HepG2 (cell line): ENCODE results near the gene TSPAN3. TPM values are rescaled to one million over a fixed set of nuclear protein-coding genes. Genes with fewer than 3 reads are reported as not detected.

Experiments
- ATAC-seq: fragments of 200-7000 bp; cut with Tn5 transposase; 3 replicates; pipeline ENCODE4 v1.9.1; 2020; ENCODE audit warnings: mild to moderate bottlenecking, moderate library complexity
- BruUV-seq: library from RNA; stranded (reverse); fragments of 400-500 nt; replicated peaks from 2 replicates; lab custom pipeline; 2021; lab: Mats Ljungman, UMichigan
- CTCF ChIA-PET: fragments of 300-600 bp; formaldehyde crosslinking; extraction: SDS; loops from one replicate; lab custom pipeline; 2021; ENCODE audit warnings: low total read pairs, inconsistent platforms, low intra/inter-chr PET ratio; lab: Yijun Ruan, JAX
- POLR2A ChIA-PET: fragments of 350-600 bp; sonication (Branson Sonifier 250); formaldehyde crosslinking; loops from one replicate; lab custom pipeline; 2020; ENCODE audit warnings: antibody characterized with exemption, inconsistent platforms; lab: Yijun Ruan, JAX
- DNase-seq: peaks from one replicate; pipeline ENCODE4 v3.0.0-alpha.2; 2015; ENCODE audit warnings: low spot score
- FAIRE-seq: peaks from 3 replicates; lab custom pipeline; 2011; peaks lifted over from hg19 to GRCh38; lab: Jason Lieb, UNC
- H2AFZ ChIP-seq: one replicate; pipeline ENCODE4 v1.6.1; 2011; ENCODE audit warnings: low read length, inconsistent platforms
- H3K27ac ChIP-seq: fragments of 300-600 bp; 3 replicates; pipeline ENCODE4 v1.8.0; 2011; ENCODE audit warnings: mixed run types, mild to moderate bottlenecking, mixed read lengths, low read length, inconsistent platforms; ENCODE audit not compliant: insufficient read depth; ENCODE audit errors: extremely low read length
- H3K27me3 ChIP-seq, 2 experiments: fragments of 200-600 bp in 1 of 2; 2 replicates in 1 of 2; 3 replicates in 1 of 2; pipeline versions ENCODE4 v1.6.0 to v1.8.0; 2011; ENCODE audit warnings: low read length in 2 of 2, mild to moderate bottlenecking in 2 of 2, moderate library complexity in 2 of 2, inconsistent platforms in 1 of 2; ENCODE audit not compliant: insufficient read depth in 2 of 2, control insufficient read depth in 1 of 2
- H3K36me3 ChIP-seq, 2 experiments: fragments of 200-600 bp in 1 of 2; replicated peaks in 1 of 2; 2 replicates in 1 of 2; 3 replicates in 1 of 2; pipeline versions ENCODE4 v1.5.1 to v1.8.0; 2011; ENCODE audit warnings: low read length in 2 of 2, inconsistent platforms in 1 of 2; ENCODE audit not compliant: insufficient read depth in 2 of 2, control insufficient read depth in 1 of 2
- H3K4me1 ChIP-seq: 2 replicates; pipeline ENCODE4 v1.5.1; 2012; ENCODE audit warnings: low read length, inconsistent platforms; ENCODE audit not compliant: insufficient read depth
- H3K4me2 ChIP-seq: 2 replicates; pipeline ENCODE4 v1.6.0; 2011; ENCODE audit warnings: low read depth, low read length, inconsistent platforms
- H3K4me3 ChIP-seq, 3 experiments: fragments of 200-600 bp in 1 of 3; sonication (generic), shearing (Covaris generic) in 1 of 3; replicated peaks in 1 of 3; 2 replicates each; pipeline ENCODE4 v1.5.1; 2011 to 2016; ENCODE audit warnings: low read length in 3 of 3, inconsistent platforms in 2 of 3, low read depth in 2 of 3, mild to moderate bottlenecking in 2 of 3, control low read depth in 1 of 3, mixed read lengths in 1 of 3; ENCODE audit not compliant: insufficient read depth in 1 of 3
- H3K79me2 ChIP-seq: one replicate; pipeline ENCODE4 v1.6.1; 2011; ENCODE audit warnings: low read length, inconsistent platforms; ENCODE audit not compliant: insufficient read depth
- H3K9ac ChIP-seq: 2 replicates; pipeline ENCODE4 v1.6.0; 2011; ENCODE audit warnings: mild to moderate bottlenecking, low read depth, low read length, inconsistent platforms; ENCODE audit not compliant: insufficient read depth
- H3K9me3 ChIP-seq: 2 replicates; pipeline ENCODE4 v1.5.1; 2012; ENCODE audit warnings: mild to moderate bottlenecking, low read length
- H4K20me1 ChIP-seq: 2 replicates; pipeline ENCODE4 v1.6.0; 2011; ENCODE audit warnings: inconsistent platforms, mild to moderate bottlenecking, low read length, moderate library complexity; ENCODE audit not compliant: insufficient read depth
- CEBPG ChIP-seq: IDR thresholded peaks from 2 replicates; pipeline ENCODE4 v1.6.1; 2016
- IRX3 ChIP-seq: sonication (generic); formaldehyde crosslinking; IDR thresholded peaks from 2 replicates; pipeline ENCODE4 v1.8.1; 2023; ENCODE audit warnings: mild to moderate bottlenecking, low read depth, missing genetic modification reagents, borderline replicate concordance
- KAT7 ChIP-seq: IDR thresholded peaks from 2 replicates; pipeline ENCODE4 v1.6.1; 2018; ENCODE audit warnings: borderline replicate concordance, missing compliant biosample characterization
- NR2F6 ChIP-seq, 2 experiments: IDR thresholded peaks; 2 replicates each; pipeline ENCODE4 v1.6.1; 2016; ENCODE audit warnings: antibody characterized with exemption in 1 of 2, mild to moderate bottlenecking in 1 of 2
- PHF20 ChIP-seq: sonication (generic); formaldehyde crosslinking; IDR thresholded peaks from 2 replicates; pipeline ENCODE4 v1.5.0; 2020; ENCODE audit warnings: mild to moderate bottlenecking, missing genetic modification reagents
- TCF12 ChIP-seq, 2 experiments: fragments of 450-650 bp in 1 of 2; sonication (generic) in 1 of 2; formaldehyde crosslinking in 1 of 2; IDR thresholded peaks; 2 replicates each; pipeline versions ENCODE4 v1.6.1 to v1.8.0; 2017 to 2022; ENCODE audit warnings: antibody characterized with exemption in 1 of 2, mild to moderate bottlenecking in 1 of 2, missing genetic modification reagents in 1 of 2, moderate library complexity in 1 of 2
- ZNF704 ChIP-seq: sonication (generic); formaldehyde crosslinking; IDR thresholded peaks from 2 replicates; pipeline ENCODE4 v1.8.1; 2023; ENCODE audit warnings: mild to moderate bottlenecking, inconsistent platforms, moderate library complexity, missing genetic modification reagents, borderline replicate concordance
- ZNF879 ChIP-seq: sonication (generic); formaldehyde crosslinking; IDR thresholded peaks from 2 replicates; pipeline ENCODE4 v1.8.1; 2023; ENCODE audit warnings: missing genetic modification reagents
- WGBS: methylation state at CpG from one replicate; pipeline ENCODE4 v1.1.6; 2017; ENCODE audit warnings: low lambda C conversion rate; 5-methylcytosine and 5-hydroxymethylcytosine counted together
- in situ Hi-C: cut with HindIII; loops from 2 replicates; pipeline ENCODE4 v1.10.0; 2017; ENCODE audit warnings: low pct_unique_long_range_greater_than_20kb; ENCODE audit not compliant: extremely low pct_ligation_motif_present
- intact Hi-C: fragments of 100-400 bp; cut with micrococcal nuclease; formaldehyde crosslinking; loops from one replicate; pipeline ENCODE4 v1.10.0; 2022; ENCODE audit not compliant: unreplicated experiment
- polyA plus RNA-seq, 8 experiments: library from polyadenylated mRNA; depleted of rRNA in 3 of 8; stranded (reverse) in 7 of 8; unstranded in 1 of 8; fragments of >200 nt; fragmentation: Illumina TruSeq in 4 of 8; extraction: Trizol in 4 of 8; gene quantifications; 2 replicates each; pipeline versions ENCODE4 v1.2.1 to v1.2.3, GENCODE V29; 2011 to 2016; ENCODE audit warnings: low read depth in 4 of 8, missing spikeins in 1 of 8, mixed read lengths in 1 of 8; ENCODE audit not compliant: insufficient read depth in 1 of 8
- total RNA-seq, 5 experiments: library from RNA; depleted of rRNA; stranded (reverse); fragments of >200 nt; fragmentation: Illumina TruSeq; extraction: Trizol; gene quantifications; 2 replicates each; pipeline ENCODE4 v1.2.3, GENCODE V29; 2016; ENCODE audit warnings: low read depth in 1 of 5

The TSPAN3 gene
- total and polyA plus RNA-seq, 2 of the 13 experiments (the other 11 are each of a cell fraction or from before 2014, with no cell fraction given), result 167 to 170 TPM

DNA sequence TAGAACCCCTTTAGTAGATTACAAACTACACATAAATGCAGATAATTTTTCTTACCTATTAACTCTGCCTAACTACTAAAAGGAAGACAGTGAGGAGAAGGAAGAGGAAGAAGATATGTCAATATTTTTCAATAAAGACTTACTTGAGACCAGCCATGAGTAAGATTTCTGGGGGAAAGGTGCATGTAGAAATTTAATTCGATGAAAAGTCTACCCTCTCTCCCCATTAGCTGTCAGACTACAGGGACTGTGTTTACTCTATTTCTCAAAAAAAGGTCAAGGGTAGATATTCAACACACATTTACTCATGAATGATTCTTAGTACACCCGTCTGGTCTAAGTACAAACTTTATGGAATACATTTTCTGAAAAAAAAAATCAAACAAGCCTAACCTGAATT is 6.8 kb downstream of the TSPAN3 start:
- 39% methylated on average over 2 of the region's 2 CpGs for WGBS
- no peak overlapping the region for H3K9ac ChIP-seq
- peak; percentile 18; the same call in 1 of the 2 replicates for TF ChIP-seq NR2F6 (IDR thresholded peaks at IDR 0.05)
- no peak for TF ChIP-seq NR2F6 (CRISPR knock-in tag; IDR thresholded peaks at IDR 0.05)
- TF ChIP-seq CEBPG (CRISPR knock-in tag), result no peak
- H3K4me3 ChIP-seq, result no peak overlapping the region
- H3K27ac ChIP-seq, result no peak overlapping the region
- FAIRE-seq (no peak), ATAC-seq (no peak; the same call in 2 of the 3 replicates), DNase-seq (no peak)
- intact Hi-C loops, result no loop called here
- H3K36me3 ChIP-seq, result no peaks in the 10 kb centered on the region
- H2AFZ ChIP-seq, result no peak overlapping the region
- no peak overlapping the region for H3K4me2 ChIP-seq
- POLR2A ChIA-PET, result interaction anchor here (0.7 kb wide), 1 partner anchor 10 kb away, joined by 3 read pairs; no protein-coding TSS in a partner anchor
- peaks cover 47% of the 10 kb centered on the region for H3K4me1 ChIP-seq
- H3K9me3 ChIP-seq, result no peaks in the 10 kb centered on the region
- CTCF ChIA-PET, result no interaction called here
- in situ Hi-C loops, result no loop called here
- H3K27me3 ChIP-seq, result no peaks in the 10 kb centered on the region
- peaks cover 43% of the 10 kb centered on the region for H3K79me2 ChIP-seq
- BruUV-seq, result no TSS peak
- H4K20me1 ChIP-seq, result peaks cover 11% of the 10 kb centered on the region

GRCh38 chr15:77063249-77063648 is 7.7 kb downstream of the TSPAN3 start:
- ATAC-seq (no peak), DNase-seq (no peak), FAIRE-seq (no peak)
- Histone ChIP-seq H3K79me2 (peaks cover 35% of the 10 kb centered on the region), H3K4me3 (no peak overlapping the region), H3K9me3 (no peaks in the 10 kb centered on the region), H4K20me1 (peaks cover 14% of the 10 kb centered on the region), H3K27me3 (no peaks in the 10 kb centered on the region), H3K9ac (no peak overlapping the region), H3K36me3 (no peaks in the 10 kb centered on the region), H2AFZ (no peak overlapping the region), H3K4me1 (peaks cover 43% of the 10 kb centered on the region), H3K27ac (no peak overlapping the region), H3K4me2 (no peak overlapping the region)
- TF ChIP-seq ZNF704 (CRISPR knock-in tag), result no peak
- no peak for TF ChIP-seq PHF20 (CRISPR knock-in tag)
- TF ChIP-seq TCF12 (IDR thresholded peaks at IDR 0.05), result no peak
- no peak for TF ChIP-seq TCF12 (CRISPR knock-in tag; IDR thresholded peaks at IDR 0.05)
- no peak for TF ChIP-seq IRX3 (CRISPR knock-in tag)
- TF ChIP-seq KAT7 (CRISPR knock-in tag), result no peak
- TF ChIP-seq ZNF879, result no peak
- POLR2A ChIA-PET, result interaction anchor here (0.7 kb wide), 1 partner anchor 11 kb away, joined by 3 read pairs; no protein-coding TSS in a partner anchor
- CTCF ChIA-PET, result no interaction called here
- intact Hi-C loops (no loop called here), in situ Hi-C loops (no loop called here)
- no TSS peak for BruUV-seq
